GM13977 (cell line): ENCODE results near the gene XRCC4.

Experiments used
- DNase-seq: peaks from one replicate; pipeline ENCODE4 v3.0.0; 2012; ENCODE audit warnings: low spot score
- in situ Hi-C: fragments of 300-500 bp; cut with MboI; formaldehyde crosslinking; loops from one replicate; pipeline ENCODE4 v1.12.0; 2022; ENCODE audit warnings: low sequenced_read_pairs, low pct_unique_long_range_greater_than_20kb, mixed read lengths, inconsistent platforms; ENCODE audit not compliant: unreplicated experiment
- TF ChIP-seq, protein P1 (sequence below): IDR thresholded peaks from 2 replicates; pipeline ENCODE4 v1.5.1; 2012; ENCODE audit warnings: mild to moderate bottlenecking, control low read depth; ENCODE audit not compliant: insufficient read depth; ENCODE audit errors: extremely low read depth, missing control alignments

Gene XRCC4

DNA sequence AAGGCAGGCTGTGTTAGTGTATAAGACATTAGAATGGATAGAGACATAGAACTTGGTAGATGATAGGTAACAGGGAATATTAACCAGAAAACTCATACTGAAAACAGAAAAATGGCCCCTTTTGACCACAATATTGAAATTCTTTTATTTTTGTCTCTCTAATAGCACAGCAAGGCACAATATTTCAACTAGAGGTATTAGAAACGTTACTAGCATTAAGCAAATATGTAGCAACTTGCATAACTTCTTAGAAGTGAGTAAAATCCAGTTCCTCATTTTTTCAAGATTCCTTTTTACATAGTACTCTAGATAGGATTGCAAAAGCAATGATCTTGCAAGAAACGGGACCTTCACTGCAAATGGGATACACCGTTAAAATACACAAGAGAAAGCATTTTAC, 291.5 kb downstream of the XRCC4 start:
- DNase-seq, result no peak
- in situ Hi-C loops, result no loop called here
- TF ChIP-seq, protein P1, sequence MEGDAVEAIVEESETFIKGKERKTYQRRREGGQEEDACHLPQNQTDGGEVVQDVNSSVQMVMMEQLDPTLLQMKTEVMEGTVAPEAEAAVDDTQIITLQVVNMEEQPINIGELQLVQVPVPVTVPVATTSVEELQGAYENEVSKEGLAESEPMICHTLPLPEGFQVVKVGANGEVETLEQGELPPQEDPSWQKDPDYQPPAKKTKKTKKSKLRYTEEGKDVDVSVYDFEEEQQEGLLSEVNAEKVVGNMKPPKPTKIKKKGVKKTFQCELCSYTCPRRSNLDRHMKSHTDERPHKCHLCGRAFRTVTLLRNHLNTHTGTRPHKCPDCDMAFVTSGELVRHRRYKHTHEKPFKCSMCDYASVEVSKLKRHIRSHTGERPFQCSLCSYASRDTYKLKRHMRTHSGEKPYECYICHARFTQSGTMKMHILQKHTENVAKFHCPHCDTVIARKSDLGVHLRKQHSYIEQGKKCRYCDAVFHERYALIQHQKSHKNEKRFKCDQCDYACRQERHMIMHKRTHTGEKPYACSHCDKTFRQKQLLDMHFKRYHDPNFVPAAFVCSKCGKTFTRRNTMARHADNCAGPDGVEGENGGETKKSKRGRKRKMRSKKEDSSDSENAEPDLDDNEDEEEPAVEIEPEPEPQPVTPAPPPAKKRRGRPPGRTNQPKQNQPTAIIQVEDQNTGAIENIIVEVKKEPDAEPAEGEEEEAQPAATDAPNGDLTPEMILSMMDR, result no peak

DNA sequence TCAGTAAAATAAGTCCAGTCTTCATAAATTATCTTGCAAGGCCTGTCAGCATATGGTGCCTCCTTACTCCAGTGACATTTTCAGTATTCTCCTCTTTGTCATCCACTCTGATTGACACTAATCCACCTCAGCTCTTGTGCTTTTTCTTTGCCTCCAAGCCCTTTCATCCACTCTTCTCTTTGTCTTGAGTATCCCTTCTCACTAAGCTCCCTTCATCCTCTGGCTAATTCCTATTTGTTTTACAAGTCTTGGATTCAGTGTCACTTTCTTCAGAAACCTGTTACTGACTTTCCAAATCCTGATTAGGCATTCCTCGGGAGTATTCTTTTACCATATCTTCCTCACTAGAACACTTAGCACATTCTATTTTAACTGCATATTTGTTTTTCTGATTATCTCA, 293.6 kb downstream of the XRCC4 start:
- DNase-seq, result no peak
- TF ChIP-seq, protein P1, result no peak
- in situ Hi-C loops, result no loop called here

DNA sequence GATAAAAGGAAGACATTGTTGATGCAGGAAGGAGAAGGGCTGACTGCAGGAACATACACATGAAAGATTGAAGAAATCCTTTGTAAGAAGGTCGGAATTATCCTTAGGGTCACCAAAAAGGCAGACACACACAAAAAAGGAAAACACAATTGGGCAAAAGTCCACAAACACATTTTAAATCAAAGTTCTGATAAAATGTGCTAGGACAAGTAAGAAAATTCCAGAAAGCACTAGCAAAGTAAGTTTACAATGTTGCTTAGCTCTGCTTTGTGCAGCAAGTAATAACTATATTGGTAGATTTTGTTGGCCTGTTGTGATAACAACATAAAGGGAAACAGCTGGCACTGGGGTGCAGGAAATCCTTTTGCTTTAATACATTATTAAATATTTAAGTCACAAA, 294.4 kb downstream of the XRCC4 start:
- no peak for DNase-seq
- TF ChIP-seq, protein P1, result no peak
- in situ Hi-C loops, result no loop called here

DNA sequence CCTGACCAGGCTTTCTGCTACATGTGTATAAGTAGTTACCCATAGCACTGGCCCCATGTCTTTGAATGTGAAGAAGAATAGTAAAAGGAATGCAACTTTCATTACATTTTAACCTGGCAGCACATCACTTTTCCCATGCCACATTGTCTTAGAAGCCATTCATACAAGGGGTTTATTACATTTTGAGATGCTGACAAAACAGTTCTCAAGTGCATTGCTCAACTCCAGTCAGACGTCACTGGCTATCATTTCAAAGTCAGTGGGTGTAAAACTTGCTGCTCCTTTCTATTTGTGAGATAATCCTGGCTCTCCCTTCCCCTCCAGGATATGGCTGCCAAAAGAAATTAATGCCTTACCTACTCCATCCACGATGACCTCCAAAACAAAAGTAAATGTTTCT, 297.2 kb downstream of the XRCC4 start:
- TF ChIP-seq, protein P1, result no peak
- no peak for DNase-seq
- in situ Hi-C loops, result no loop called here

DNA sequence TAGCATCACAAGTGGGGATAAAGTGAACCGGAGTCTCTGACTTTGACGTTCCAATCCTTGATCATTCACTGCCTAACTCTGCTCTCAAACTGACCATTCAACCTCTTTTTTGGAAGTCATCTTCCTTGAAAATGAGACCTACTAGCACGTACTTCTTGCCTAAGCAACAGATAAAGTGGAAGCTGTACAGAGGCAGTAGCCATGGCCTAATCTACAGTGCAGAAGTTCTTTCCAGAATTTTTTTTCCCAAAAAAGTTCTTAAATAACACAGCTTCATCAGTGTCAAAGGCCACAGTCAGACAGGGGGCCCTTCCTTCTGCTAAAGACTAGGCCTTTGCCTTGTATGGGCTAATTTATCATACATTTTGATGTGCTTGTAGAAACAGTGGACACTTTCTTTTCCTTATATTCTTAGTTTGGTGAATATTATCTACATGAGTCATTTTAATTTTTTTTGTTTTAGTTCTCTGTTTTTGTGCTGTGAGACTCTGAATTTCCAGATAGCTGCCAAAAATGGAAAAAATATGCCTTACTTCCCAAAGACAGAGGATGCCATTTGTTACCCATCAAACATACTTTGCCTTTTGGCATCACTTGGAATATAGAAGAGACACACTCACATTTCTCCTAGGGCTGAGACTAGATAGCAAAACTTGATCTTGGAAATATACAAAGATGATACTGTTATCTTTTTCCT, 297.9 kb downstream of the XRCC4 start:
- TF ChIP-seq, protein P1, result no peak
- in situ Hi-C loops, result no loop called here
- no peak for DNase-seq

DNA sequence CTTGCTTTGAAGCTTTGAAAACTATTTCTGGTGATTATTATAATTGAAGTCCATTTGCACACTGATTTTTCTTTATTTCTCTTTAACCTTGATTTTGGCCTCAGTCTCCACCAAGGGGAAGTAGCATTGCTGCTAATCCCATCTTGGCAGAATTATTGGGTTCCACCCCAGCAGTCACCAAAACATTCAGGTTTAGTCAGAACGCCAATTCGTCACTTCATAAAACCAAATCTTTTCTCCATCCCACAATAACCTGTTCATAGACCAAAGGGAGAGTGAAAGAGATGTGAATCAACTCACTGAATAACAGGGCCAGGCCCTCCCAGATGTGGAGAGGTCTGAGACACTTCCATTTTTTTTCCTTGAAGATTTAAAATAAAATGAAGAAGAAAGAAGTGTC, 299.1 kb downstream of the XRCC4 start:
- DNase-seq, result no peak
- in situ Hi-C loops, result no loop called here
- TF ChIP-seq, protein P1, result no peak
